ENCODE data around the gene CIDEA. TPM values are rescaled to one million over a fixed set of nuclear protein-coding genes. Genes with fewer than 3 reads are reported as not detected.

Gene CIDEA
- total RNA-seq, 1 donor from 2014 or later, result not detected

- DNase-seq (ENCODE audit: low spot score), result no peak
- Mint-ChIP-seq H3K4me3 (ENCODE audit: low read depth) (no peak overlapping the region), H3K36me3 (ENCODE audit: low read depth) (no peaks in the 10 kb centered on the region), H3K27me3 (ENCODE audit: low read depth) (peaks cover 48% of the 10 kb centered on the region), H3K4me1 (ENCODE audit: low read depth) (no peaks in the 10 kb centered on the region), H3K9me3 (no peaks in the 10 kb centered on the region), H3K27ac (no peak overlapping the region)
- intact Hi-C loops (cut with micrococcal nuclease), result no loop called here
Observed at GRCh38 chr18:12246849-12247808, 7.0 kb upstream of the CIDEA start.

- Mint-ChIP-seq H3K4me1 (ENCODE audit: low read depth) (no peaks in the 10 kb centered on the region), H3K27ac (no peak overlapping the region), H3K4me3 (ENCODE audit: low read depth) (no peak overlapping the region), H3K9me3 (no peaks in the 10 kb centered on the region), H3K27me3 (ENCODE audit: low read depth) (peaks cover 50% of the 10 kb centered on the region), H3K36me3 (ENCODE audit: low read depth) (no peaks in the 10 kb centered on the region)
- DNase-seq (ENCODE audit: low spot score), result no peak
- intact Hi-C loops (cut with micrococcal nuclease), result no loop called here
Observed at GRCh38 chr18:12247946-12248345, 6.2 kb upstream of the CIDEA start.

GRCh38 chr18:12248926-12249720 is 5.0 kb upstream of the CIDEA start:
- Mint-ChIP-seq H3K9me3 (no peaks in the 10 kb centered on the region), H3K4me3 (ENCODE audit: low read depth) (no peak overlapping the region), H3K4me1 (ENCODE audit: low read depth) (peaks cover 3% of the 10 kb centered on the region), H3K36me3 (ENCODE audit: low read depth) (no peaks in the 10 kb centered on the region), H3K27me3 (ENCODE audit: low read depth) (peaks cover 57% of the 10 kb centered on the region), H3K27ac (no peak overlapping the region)
- intact Hi-C loops (cut with micrococcal nuclease), result no loop called here
- DNase-seq (ENCODE audit: low spot score), result no peak

- Mint-ChIP-seq H3K27ac (no peak overlapping the region), H3K4me1 (ENCODE audit: low read depth) (peaks cover 3% of the 10 kb centered on the region), H3K27me3 (ENCODE audit: low read depth) (peaks cover 68% of the 10 kb centered on the region), H3K9me3 (no peaks in the 10 kb centered on the region), H3K36me3 (ENCODE audit: low read depth) (no peaks in the 10 kb centered on the region), H3K4me3 (ENCODE audit: low read depth) (no peak overlapping the region)
- DNase-seq (ENCODE audit: low spot score), result no peak
- intact Hi-C loops (cut with micrococcal nuclease), result no loop called here
Observed at GRCh38 chr18:12251311-12251710, 2.9 kb upstream of the CIDEA start.

- Mint-ChIP-seq H3K4me1 (ENCODE audit: low read depth) (peaks cover 3% of the 10 kb centered on the region), H3K27me3 (ENCODE audit: low read depth) (peaks cover 70% of the 10 kb centered on the region), H3K4me3 (ENCODE audit: low read depth) (no peak overlapping the region), H3K27ac (no peak overlapping the region), H3K9me3 (no peaks in the 10 kb centered on the region), H3K36me3 (ENCODE audit: low read depth) (no peaks in the 10 kb centered on the region)
- DNase-seq (ENCODE audit: low spot score), result no peak
- intact Hi-C loops (cut with micrococcal nuclease), result no loop called here
Observed at GRCh38 chr18:12252061-12252460, 2.1 kb upstream of the CIDEA start.

GRCh38 chr18:12253027-12253426 is 1.1 kb upstream of the CIDEA start:
- no peak for DNase-seq (ENCODE audit: low spot score)
- Mint-ChIP-seq H3K9me3 (no peaks in the 10 kb centered on the region), H3K27me3 (ENCODE audit: low read depth) (peaks cover 76% of the 10 kb centered on the region), H3K36me3 (ENCODE audit: low read depth) (no peaks in the 10 kb centered on the region), H3K27ac (no peak overlapping the region), H3K4me1 (ENCODE audit: low read depth) (peaks cover 3% of the 10 kb centered on the region), H3K4me3 (ENCODE audit: low read depth) (no peak overlapping the region)
- intact Hi-C loops (cut with micrococcal nuclease), result no loop called here

- no peaks in the 10 kb centered on the region for H3K9me3 Mint-ChIP-seq
- intact Hi-C loops (cut with micrococcal nuclease), result no loop called here
- no peak overlapping the region for H3K4me3 Mint-ChIP-seq (ENCODE audit: low read depth)
- no peak overlapping the region for H3K27ac Mint-ChIP-seq
- DNase-seq (ENCODE audit: low spot score), result no peak
- H3K27me3 Mint-ChIP-seq (ENCODE audit: low read depth), result peaks cover 78% of the 10 kb centered on the region
- peaks cover 3% of the 10 kb centered on the region for H3K4me1 Mint-ChIP-seq (ENCODE audit: low read depth)
- no peaks in the 10 kb centered on the region for H3K36me3 Mint-ChIP-seq (ENCODE audit: low read depth)
Observed at GRCh38 chr18:12253663-12254135, 462 bp upstream of the CIDEA start.

- no peak for DNase-seq (ENCODE audit: low spot score)
- no peaks in the 10 kb centered on the region for H3K9me3 Mint-ChIP-seq
- intact Hi-C loops (cut with micrococcal nuclease), result no loop called here
- no peak overlapping the region for H3K27ac Mint-ChIP-seq
- H3K4me1 Mint-ChIP-seq (ENCODE audit: low read depth), result peaks cover 3% of the 10 kb centered on the region
- peaks cover 68% of the 10 kb centered on the region for H3K27me3 Mint-ChIP-seq (ENCODE audit: low read depth)
- no peaks in the 10 kb centered on the region for H3K36me3 Mint-ChIP-seq (ENCODE audit: low read depth)
- no peak overlapping the region for H3K4me3 Mint-ChIP-seq (ENCODE audit: low read depth)
Observed at GRCh38 chr18:12254820-12255511, 805 bp downstream of the CIDEA start.

- Mint-ChIP-seq H3K4me3 (ENCODE audit: low read depth) (no peak overlapping the region), H3K27ac (no peak overlapping the region), H3K4me1 (ENCODE audit: low read depth) (peaks cover 3% of the 10 kb centered on the region), H3K9me3 (no peaks in the 10 kb centered on the region), H3K36me3 (ENCODE audit: low read depth) (no peaks in the 10 kb centered on the region), H3K27me3 (ENCODE audit: low read depth) (peaks cover 65% of the 10 kb centered on the region)
- no peak for DNase-seq (ENCODE audit: low spot score)
- intact Hi-C loops (cut with micrococcal nuclease), result no loop called here
Observed at GRCh38 chr18:12255626-12256026, 1.5 kb downstream of the CIDEA start.

- intact Hi-C loops (cut with micrococcal nuclease), result no loop called here
- DNase-seq (ENCODE audit: low spot score), result no peak
- H3K27ac Mint-ChIP-seq, result no peak overlapping the region
- H3K36me3 Mint-ChIP-seq (ENCODE audit: low read depth), result no peaks in the 10 kb centered on the region
- H3K9me3 Mint-ChIP-seq, result no peaks in the 10 kb centered on the region
- no peak overlapping the region for H3K4me3 Mint-ChIP-seq (ENCODE audit: low read depth)
- H3K27me3 Mint-ChIP-seq (ENCODE audit: low read depth), result peaks cover 58% of the 10 kb centered on the region
- peaks cover 3% of the 10 kb centered on the region for H3K4me1 Mint-ChIP-seq (ENCODE audit: low read depth)
Observed at GRCh38 chr18:12256951-12257350, 2.8 kb downstream of the CIDEA start.

- Mint-ChIP-seq H3K4me1 (ENCODE audit: low read depth) (peaks cover 3% of the 10 kb centered on the region), H3K36me3 (ENCODE audit: low read depth) (no peaks in the 10 kb centered on the region), H3K9me3 (no peaks in the 10 kb centered on the region), H3K4me3 (ENCODE audit: low read depth) (no peak overlapping the region), H3K27ac (no peak overlapping the region), H3K27me3 (ENCODE audit: low read depth) (peaks cover 57% of the 10 kb centered on the region)
- intact Hi-C loops (cut with micrococcal nuclease), result no loop called here
- DNase-seq (ENCODE audit: low spot score), result no peak
Observed at GRCh38 chr18:12257996-12258718, 4.0 kb downstream of the CIDEA start.

All from activated T-helper 2 cell treated with anti-CD3 and anti-CD28 coated beads, Interferon-gamma antibody, Interleukin-2, Interleukin-4, amounts not matched to agents 10 μg/mL and 5 μg/mL and 100 μg/mL, durations not matched to agents 14 hours and 24 hours and 36 hours (primary cell).